Neural progenitor cell (in vitro differentiated cells): Measurements from ENCODE around the gene SLC19A3. TPM values are rescaled to one million over a fixed set of nuclear protein-coding genes. Genes with fewer than 3 reads are reported as not detected.
"Not testable (repeated sequence)": the region's sequence is repeated elsewhere in the genome, so short reads cannot be mapped to it uniquely, and the experiment has no call there.

Experiments used
- DNase-seq: peaks from one replicate; pipeline ENCODE4 v3.0.0-alpha.2; 2016; ENCODE audit warnings: low spot score
- H2AFZ ChIP-seq: fragments of 200-600 bp; sonication (generic); replicated peaks from 2 replicates; pipeline ENCODE4 v1.6.1; 2016; ENCODE audit warnings: antibody characterized with exemption
- H3F3A ChIP-seq: fragments of 200-600 bp; sonication (generic); 2 replicates; pipeline ENCODE4 v1.6.1; 2016; ENCODE audit warnings: antibody characterized with exemption, low read depth
- H3K27ac ChIP-seq: fragments of 200-600 bp; sonication (generic); 2 replicates; pipeline ENCODE4 v1.5.1; 2016; ENCODE audit warnings: mild to moderate bottlenecking
- H3K27me3 ChIP-seq: fragments of 200-600 bp; sonication (generic); 2 replicates; pipeline ENCODE4 v1.6.1; 2016; ENCODE audit warnings: mild to moderate bottlenecking, moderate library complexity
- H3K36me3 ChIP-seq: fragments of 200-600 bp; sonication (generic); 2 replicates; pipeline ENCODE4 v1.5.1; 2016
- H3K4me1 ChIP-seq: fragments of 200-600 bp; sonication (generic); 2 replicates; pipeline ENCODE4 v1.6.1; 2016; ENCODE audit warnings: mixed run types
- H3K4me2 ChIP-seq: fragments of 200-600 bp; sonication (generic); 2 replicates; pipeline ENCODE4 v1.6.1; 2016
- H3K4me3 ChIP-seq: fragments of 200-600 bp; sonication (generic); 2 replicates; pipeline ENCODE4 v1.5.1; 2016
- H3K79me2 ChIP-seq: fragments of 200-600 bp; sonication (generic); 2 replicates; pipeline ENCODE4 v1.6.1; 2016; ENCODE audit warnings: low read depth
- H3K9ac ChIP-seq: fragments of 200-600 bp; sonication (generic); 2 replicates; pipeline ENCODE4 v1.6.1; 2016
- H3K9me3 ChIP-seq: fragments of 200-600 bp; sonication (generic); 2 replicates; pipeline ENCODE4 v1.5.1; 2016; ENCODE audit warnings: low read depth
- H4K20me1 ChIP-seq: fragments of 200-600 bp; sonication (generic); 2 replicates; pipeline ENCODE4 v1.6.1; 2016; ENCODE audit warnings: low read depth
- H3K27ac Mint-ChIP-seq: 3 replicates; pipeline ENCODE4 v1.8.0; 2021; ENCODE audit warnings: mixed read lengths
- H3K27me3 Mint-ChIP-seq: 2 replicates; pipeline ENCODE4 v1.8.0; 2022; ENCODE audit warnings: low read depth, mild to moderate bottlenecking, inconsistent platforms, moderate library complexity, mixed read lengths; ENCODE audit not compliant: insufficient read depth
- H3K36me3 Mint-ChIP-seq: 3 replicates; pipeline ENCODE4 v1.8.0; 2021; ENCODE audit warnings: mixed read lengths
- H3K4me1 Mint-ChIP-seq: 3 replicates; pipeline ENCODE4 v1.8.0; 2021; ENCODE audit warnings: mixed read lengths
- H3K4me3 Mint-ChIP-seq: 3 replicates; pipeline ENCODE4 v1.8.0; 2021; ENCODE audit warnings: mild to moderate bottlenecking, moderate library complexity, mixed read lengths
- H3K9me3 Mint-ChIP-seq: 3 replicates; pipeline ENCODE4 v1.8.0; 2020; ENCODE audit warnings: mixed read lengths
- EZH2 ChIP-seq: fragments of 200-600 bp; sonication (generic); IDR thresholded peaks from 2 replicates; pipeline ENCODE4 v1.6.1; 2017; ENCODE audit warnings: antibody characterized with exemption, mild to moderate bottlenecking, moderate library complexity
- EZH2phosphoT487 ChIP-seq: fragments of 200-600 bp; sonication (generic); IDR thresholded peaks from 2 replicates; pipeline ENCODE4 v1.6.1; 2017; ENCODE audit warnings: antibody characterized with exemption
- total RNA-seq: library from RNA; depleted of rRNA; stranded (reverse); fragments of >200 nt; gene quantifications from 2 replicates; pipeline ENCODE4 v1.2.3, GENCODE V29; 2015; ENCODE audit warnings: low replicate concordance
- TF ChIP-seq, protein P1 (sequence below): fragments of 200-600 bp; sonication (generic); IDR thresholded peaks from 2 replicates; pipeline ENCODE4 v1.5.1; 2017; ENCODE audit warnings: antibody characterized with exemption, mild to moderate bottlenecking

SLC19A3 gene
- total RNA-seq, 1 donor from 2014 or later: 1.6 TPM

- H3K79me2 ChIP-seq: no peaks in the 10 kb centered on the region
- no peaks in the 10 kb centered on the region for H3F3A ChIP-seq
- no peaks in the 10 kb centered on the region for H3K27me3 Mint-ChIP-seq
- no peaks in the 10 kb centered on the region for H3K4me1 Mint-ChIP-seq
- H3K4me2 ChIP-seq: no peak overlapping the region
- H3K27ac ChIP-seq: no peak overlapping the region
- no peak for DNase-seq
- H2AFZ ChIP-seq: no peak overlapping the region
- H3K9ac ChIP-seq: no peak overlapping the region
- H3K9me3 Mint-ChIP-seq: peaks cover 2% of the 10 kb centered on the region
- no peaks in the 10 kb centered on the region for H3K36me3 Mint-ChIP-seq
- no peaks in the 10 kb centered on the region for H4K20me1 ChIP-seq
- no peaks in the 10 kb centered on the region for H3K36me3 ChIP-seq
- no peaks in the 10 kb centered on the region for H3K27me3 ChIP-seq
- H3K4me3 ChIP-seq: no peak overlapping the region
- TF ChIP-seq, protein P1, sequence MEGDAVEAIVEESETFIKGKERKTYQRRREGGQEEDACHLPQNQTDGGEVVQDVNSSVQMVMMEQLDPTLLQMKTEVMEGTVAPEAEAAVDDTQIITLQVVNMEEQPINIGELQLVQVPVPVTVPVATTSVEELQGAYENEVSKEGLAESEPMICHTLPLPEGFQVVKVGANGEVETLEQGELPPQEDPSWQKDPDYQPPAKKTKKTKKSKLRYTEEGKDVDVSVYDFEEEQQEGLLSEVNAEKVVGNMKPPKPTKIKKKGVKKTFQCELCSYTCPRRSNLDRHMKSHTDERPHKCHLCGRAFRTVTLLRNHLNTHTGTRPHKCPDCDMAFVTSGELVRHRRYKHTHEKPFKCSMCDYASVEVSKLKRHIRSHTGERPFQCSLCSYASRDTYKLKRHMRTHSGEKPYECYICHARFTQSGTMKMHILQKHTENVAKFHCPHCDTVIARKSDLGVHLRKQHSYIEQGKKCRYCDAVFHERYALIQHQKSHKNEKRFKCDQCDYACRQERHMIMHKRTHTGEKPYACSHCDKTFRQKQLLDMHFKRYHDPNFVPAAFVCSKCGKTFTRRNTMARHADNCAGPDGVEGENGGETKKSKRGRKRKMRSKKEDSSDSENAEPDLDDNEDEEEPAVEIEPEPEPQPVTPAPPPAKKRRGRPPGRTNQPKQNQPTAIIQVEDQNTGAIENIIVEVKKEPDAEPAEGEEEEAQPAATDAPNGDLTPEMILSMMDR: no peak
- no peak for TF ChIP-seq EZH2
- no peak for TF ChIP-seq EZH2phosphoT487
- no peaks in the 10 kb centered on the region for H3K9me3 ChIP-seq
- H3K4me1 ChIP-seq: no peaks in the 10 kb centered on the region
- H3K27ac Mint-ChIP-seq: no peak overlapping the region
- no peak overlapping the region for H3K4me3 Mint-ChIP-seq
Measured at GRCh38 chr2:227671170-227671905, 46.5 kb downstream of the SLC19A3 start.

- DNase-seq, H3K27ac Mint-ChIP-seq, H3K9ac ChIP-seq, H3K4me1 ChIP-seq, H3K27ac ChIP-seq, H4K20me1 ChIP-seq, H3F3A ChIP-seq, H2AFZ ChIP-seq, H3K4me1 Mint-ChIP-seq, H3K9me3 Mint-ChIP-seq, H3K9me3 ChIP-seq, H3K4me3 Mint-ChIP-seq, H3K4me3 ChIP-seq, H3K36me3 Mint-ChIP-seq, H3K27me3 ChIP-seq, H3K36me3 ChIP-seq, H3K79me2 ChIP-seq, H3K4me2 ChIP-seq, H3K27me3 Mint-ChIP-seq: not testable (repeated sequence)
Measured at GRCh38 chr2:227666631-227667170, 51.1 kb downstream of the SLC19A3 start, which contains the start of gene SCYGR5. Gene SCYGR5, plus strand, starts transcription at chr2:227666804. Its CDS starts 0 bp downstream, at chr2:227666804.

GRCh38 chr2:227665189-227665940 is 52.5 kb downstream of the SLC19A3 start:
- no peak for DNase-seq
- Histone ChIP-seq H3K4me1 (peaks cover 10% of the 10 kb centered on the region), H3F3A (no peaks in the 10 kb centered on the region), H3K4me2 (no peak overlapping the region), H3K9ac (no peak overlapping the region), H3K9me3 (no peaks in the 10 kb centered on the region), H2AFZ (no peak overlapping the region), H3K79me2 (no peaks in the 10 kb centered on the region), H4K20me1 (no peaks in the 10 kb centered on the region), H3K27me3 (no peaks in the 10 kb centered on the region), H3K36me3 (no peaks in the 10 kb centered on the region), H3K27ac (no peak overlapping the region), H3K4me3 (no peak overlapping the region)
- H3K36me3 Mint-ChIP-seq: no peaks in the 10 kb centered on the region
- no peak overlapping the region for H3K27ac Mint-ChIP-seq
- no peak for TF ChIP-seq EZH2phosphoT487
- no peaks in the 10 kb centered on the region for H3K27me3 Mint-ChIP-seq
- no peak overlapping the region for H3K4me3 Mint-ChIP-seq
- peaks cover 15% of the 10 kb centered on the region for H3K4me1 Mint-ChIP-seq
- no peaks in the 10 kb centered on the region for H3K9me3 Mint-ChIP-seq

GRCh38 chr2:227661827-227662226 is 56.0 kb downstream of the SLC19A3 start:
- Histone ChIP-seq H3K4me2 (no peak overlapping the region), H3F3A (no peaks in the 10 kb centered on the region), H3K27me3 (no peaks in the 10 kb centered on the region), H3K79me2 (no peaks in the 10 kb centered on the region), H3K36me3 (no peaks in the 10 kb centered on the region), H4K20me1 (no peaks in the 10 kb centered on the region), H3K9me3 (no peaks in the 10 kb centered on the region), H3K4me3 (no peak overlapping the region), H3K27ac (no peak overlapping the region), H3K9ac (no peak overlapping the region), H3K4me1 (peaks cover 10% of the 10 kb centered on the region), H2AFZ (no peak overlapping the region)
- H3K4me1 Mint-ChIP-seq: peaks cover 15% of the 10 kb centered on the region
- no peaks in the 10 kb centered on the region for H3K9me3 Mint-ChIP-seq
- no peaks in the 10 kb centered on the region for H3K27me3 Mint-ChIP-seq
- H3K27ac Mint-ChIP-seq: no peak overlapping the region
- no peaks in the 10 kb centered on the region for H3K36me3 Mint-ChIP-seq
- no peak overlapping the region for H3K4me3 Mint-ChIP-seq
- no peak for DNase-seq
- TF ChIP-seq, protein P1: no peak
- no peak for TF ChIP-seq EZH2
- no peak for TF ChIP-seq EZH2phosphoT487
